ENCODE data around the gene HECTD1.

DNA sequence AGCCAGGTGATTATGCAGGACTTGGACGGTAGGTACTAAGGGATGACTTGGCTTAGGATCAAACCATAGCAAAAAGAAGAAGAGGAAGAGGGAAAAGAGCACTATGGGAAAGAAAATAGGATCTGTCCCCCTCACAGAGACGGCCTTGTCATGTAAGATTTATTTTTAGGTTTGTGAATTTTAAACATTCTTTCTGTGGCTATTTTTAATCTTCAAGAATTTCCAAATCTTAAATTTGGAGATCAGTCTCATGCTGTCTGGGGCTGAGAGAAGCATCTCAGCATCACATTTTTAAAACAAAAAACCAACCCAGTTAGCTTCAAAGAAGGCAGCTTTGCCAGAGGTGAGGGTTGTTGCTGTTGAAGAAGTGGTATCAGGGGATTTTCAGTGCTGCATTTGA lies 128.8 kb downstream of the HECTD1 start:
- TF ChIP-seq, protein P1, sequence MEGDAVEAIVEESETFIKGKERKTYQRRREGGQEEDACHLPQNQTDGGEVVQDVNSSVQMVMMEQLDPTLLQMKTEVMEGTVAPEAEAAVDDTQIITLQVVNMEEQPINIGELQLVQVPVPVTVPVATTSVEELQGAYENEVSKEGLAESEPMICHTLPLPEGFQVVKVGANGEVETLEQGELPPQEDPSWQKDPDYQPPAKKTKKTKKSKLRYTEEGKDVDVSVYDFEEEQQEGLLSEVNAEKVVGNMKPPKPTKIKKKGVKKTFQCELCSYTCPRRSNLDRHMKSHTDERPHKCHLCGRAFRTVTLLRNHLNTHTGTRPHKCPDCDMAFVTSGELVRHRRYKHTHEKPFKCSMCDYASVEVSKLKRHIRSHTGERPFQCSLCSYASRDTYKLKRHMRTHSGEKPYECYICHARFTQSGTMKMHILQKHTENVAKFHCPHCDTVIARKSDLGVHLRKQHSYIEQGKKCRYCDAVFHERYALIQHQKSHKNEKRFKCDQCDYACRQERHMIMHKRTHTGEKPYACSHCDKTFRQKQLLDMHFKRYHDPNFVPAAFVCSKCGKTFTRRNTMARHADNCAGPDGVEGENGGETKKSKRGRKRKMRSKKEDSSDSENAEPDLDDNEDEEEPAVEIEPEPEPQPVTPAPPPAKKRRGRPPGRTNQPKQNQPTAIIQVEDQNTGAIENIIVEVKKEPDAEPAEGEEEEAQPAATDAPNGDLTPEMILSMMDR (IDR thresholded peaks at IDR 0.05): no peak
- TF ChIP-seq POLR2A (IDR thresholded peaks at IDR 0.05): no peak

Measured in testis (tissue), 2 donors.